Fibroblast of skin of right biceps (primary cell): ENCODE data around the gene C1QTNF6.
"Not testable (repeated sequence)": the region's sequence is repeated elsewhere in the genome, so short reads cannot be mapped to it uniquely, and the experiment has no call there.

Experiments
- DNase-seq: peaks from one replicate; pipeline ENCODE4 v3.0.0-alpha.2; 2013

C1QTNF6 gene

DNA sequence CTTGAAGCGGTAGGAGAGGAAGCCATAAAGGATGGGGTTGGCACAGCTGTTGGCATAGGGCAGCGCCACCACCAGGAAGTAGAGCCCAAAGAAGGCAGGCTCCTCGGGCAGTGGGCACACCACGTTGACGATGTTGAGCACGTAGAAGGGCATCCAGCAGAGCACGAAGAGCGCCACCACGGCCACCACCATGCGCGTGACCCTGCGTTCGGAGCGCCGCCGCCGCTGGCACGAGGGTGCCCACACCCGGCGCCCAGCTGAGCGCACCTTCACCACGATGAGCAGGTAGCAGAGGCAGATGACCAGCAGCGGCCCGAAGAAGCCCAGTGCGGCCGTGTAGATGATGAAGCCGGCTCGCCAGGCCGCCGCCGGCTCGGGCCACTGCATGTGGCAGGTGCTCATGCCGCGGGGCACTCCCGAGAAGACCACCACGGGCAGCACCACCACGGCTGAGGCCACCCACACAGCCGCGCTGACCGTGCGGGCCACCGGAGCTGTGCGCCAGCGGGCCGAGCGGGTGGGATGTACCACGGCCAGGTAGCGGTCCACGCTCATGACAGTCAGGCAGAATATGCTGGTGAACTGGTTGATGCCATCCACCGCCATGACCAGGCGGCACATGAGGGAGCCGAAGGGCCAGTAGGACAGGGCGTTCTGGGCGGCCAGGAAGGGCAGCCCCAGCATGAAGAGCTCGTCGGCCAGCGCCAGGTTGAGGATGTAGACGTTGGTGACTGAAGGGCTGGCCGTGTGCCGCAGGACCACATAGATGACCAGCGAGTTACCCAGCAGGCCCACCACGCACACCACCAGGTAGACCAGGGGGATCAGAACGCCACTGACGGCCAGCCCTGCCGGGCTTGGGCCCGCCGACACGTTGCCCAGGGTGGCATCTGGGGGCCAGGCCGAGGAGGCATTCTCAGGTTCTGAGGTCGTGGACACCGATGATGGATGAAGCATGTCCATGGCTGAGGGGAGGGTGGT is 19.1 kb upstream of the C1QTNF6 start:
- no peak for DNase-seq

DNA sequence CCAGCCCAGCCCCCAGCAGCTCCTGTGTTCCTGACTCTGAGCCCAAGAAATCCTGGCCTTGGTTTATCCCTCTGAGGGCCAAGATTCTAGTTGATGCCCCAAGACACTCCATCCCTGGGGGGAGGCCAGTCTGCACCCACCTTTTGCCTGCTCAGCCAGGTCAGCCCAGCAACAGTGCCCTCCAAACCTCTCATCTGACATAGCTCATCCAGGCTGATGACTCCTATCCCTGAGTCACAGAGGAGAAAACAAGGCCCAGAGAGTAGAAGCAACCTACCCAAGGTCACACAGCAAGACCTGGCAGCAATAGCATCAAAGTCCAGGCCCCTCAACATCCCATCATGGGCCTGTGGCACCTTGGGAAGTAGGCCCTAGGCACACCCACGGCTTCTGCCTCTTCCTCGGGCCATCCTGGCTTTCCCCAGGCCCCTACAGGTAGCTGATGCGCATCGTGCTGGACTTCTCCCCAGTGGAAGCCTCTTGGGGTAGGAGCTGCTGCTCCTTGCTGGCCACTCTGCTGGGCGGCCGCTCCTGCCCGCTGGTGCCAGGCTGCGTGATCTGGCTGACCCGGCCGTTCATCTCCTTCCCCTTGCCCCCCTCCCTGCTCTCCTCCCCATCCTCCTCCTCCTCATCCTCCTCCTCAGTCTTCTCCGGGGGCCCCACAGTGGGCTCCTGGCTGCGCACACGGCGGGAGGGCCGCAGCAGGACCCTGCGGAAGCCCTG is 18.2 kb upstream of the C1QTNF6 start:
- DNase-seq, result no peak

DNA sequence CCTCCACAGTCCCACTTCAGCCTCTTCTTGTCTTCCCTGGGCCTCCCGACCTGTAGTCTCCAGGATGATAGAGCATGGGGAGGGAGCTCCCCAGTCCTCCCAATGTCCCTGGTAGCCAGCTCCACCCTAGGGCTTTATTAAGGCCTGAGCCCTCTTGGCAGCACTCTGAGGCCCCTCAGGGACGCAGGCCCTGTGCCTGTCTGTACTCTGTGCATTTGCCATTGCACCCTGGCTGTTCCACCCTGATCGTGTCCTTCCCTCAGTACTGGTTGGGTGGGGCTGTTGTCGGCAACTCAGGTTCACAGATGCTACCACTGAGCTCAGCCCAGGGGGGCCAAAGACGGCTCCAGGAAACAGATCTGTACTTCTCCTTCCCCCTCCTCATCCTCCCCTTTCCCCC is 17.0 kb upstream of the C1QTNF6 start:
- no peak for DNase-seq

DNA sequence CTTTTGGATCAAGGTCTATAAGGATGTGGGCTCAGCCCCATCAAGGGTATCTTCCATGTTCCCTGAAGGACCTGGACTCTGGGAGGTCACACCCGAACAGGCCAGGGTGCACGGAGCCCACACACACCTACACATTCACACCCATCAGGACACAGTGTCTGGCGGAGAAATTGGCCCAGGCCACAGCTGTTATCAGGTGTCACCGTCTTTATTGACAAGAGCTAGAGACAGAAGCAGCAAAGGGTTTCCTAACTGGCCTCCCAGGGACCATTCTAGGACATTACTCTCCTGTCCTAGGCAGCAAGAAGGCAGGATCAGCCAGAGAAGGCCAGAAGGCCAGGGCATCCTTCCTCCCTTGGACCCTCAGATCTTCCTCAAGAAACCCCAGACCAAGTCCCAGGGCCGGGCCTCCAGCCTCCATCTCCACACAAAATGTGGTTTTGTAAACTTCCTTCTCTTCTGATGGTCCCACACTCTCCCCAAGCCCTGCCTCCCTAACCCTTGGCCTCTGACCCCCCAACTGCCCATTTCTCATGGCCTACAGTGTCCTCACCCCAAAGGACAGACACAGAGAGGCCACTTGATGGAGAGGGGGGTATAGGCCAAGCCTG is 16.1 kb upstream of the C1QTNF6 start:
- DNase-seq, result no peak

DNA sequence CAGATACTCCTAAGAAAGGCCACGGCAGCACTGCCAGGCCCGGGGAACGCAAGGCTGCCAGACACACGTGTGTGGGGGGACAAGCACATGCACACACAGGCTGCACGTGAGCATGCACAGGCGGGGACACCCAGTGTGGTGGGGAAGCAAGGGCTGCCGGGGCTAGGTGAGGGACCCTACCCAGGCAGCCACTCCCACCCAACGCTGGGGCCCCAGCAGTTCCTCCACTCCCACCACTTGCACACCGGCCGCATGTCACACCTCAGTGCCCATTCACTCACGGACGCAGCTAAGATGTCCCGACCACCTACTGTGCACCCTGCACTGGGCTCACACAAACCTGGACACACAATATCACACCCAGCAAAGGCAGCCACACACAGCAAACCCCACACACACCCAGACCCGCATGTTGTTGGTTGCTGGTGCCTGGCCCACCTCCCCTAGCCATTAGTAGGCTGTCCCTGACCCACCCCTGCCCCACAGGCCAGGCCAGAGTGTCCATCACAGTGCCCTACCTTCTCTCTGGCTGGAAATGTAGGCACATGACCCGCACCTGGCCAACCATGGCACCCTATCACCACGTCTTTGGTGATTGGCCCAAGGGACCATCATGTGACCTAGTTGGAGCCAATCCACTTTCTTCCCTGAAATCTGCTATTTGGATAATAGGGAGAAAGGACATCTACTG is 15.5 kb upstream of the C1QTNF6 start:
- DNase-seq, result no peak

DNA sequence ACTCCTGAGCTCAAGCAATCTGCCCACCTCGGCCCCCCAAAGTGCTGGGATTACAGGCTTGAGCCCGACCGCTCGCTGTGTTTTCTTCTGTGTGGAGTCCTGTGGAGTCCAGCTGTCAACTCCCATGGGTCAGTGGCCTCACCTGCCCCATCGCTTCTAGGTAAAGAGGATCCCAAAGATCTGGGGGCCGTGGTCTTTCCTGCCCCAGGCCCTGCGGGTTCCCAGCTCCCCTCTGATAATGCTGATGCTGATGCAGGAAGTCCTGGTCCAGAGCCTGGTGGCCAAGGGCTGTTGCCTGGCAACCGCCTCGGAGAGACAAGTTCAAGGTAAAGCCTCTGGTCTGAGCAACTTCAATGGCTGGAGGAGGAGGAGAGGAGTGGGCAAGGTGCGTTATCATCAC is 14.7 kb upstream of the C1QTNF6 start:
- no peak for DNase-seq

DNA sequence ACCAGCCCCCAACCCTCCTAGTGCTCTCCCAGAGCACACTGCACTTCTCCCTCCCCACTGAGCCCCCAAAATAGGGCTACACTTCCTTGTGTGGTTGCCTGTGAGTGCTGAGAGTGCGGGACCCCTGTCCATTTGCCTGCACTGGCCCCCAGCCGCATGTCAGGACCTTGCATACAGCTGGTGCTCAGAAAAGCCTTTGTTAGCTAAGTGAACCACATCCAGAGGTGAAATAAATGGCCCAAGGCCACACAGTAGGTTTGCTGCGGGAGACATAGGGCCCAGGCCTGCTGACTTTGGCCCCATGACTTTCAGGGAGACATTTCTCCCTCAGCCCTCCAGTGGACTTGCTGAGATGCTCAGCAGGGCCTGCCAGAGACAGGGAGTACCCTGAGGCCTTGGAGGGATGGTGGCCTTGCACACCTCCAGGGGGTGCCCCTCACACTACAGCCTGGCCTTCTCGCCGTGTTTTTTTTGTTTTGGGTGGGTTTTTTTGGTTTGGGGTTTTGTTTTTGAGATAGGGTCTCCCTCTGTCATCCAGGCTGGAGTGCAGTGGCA is 14.0 kb upstream of the C1QTNF6 start:
- DNase-seq, result no peak

DNA sequence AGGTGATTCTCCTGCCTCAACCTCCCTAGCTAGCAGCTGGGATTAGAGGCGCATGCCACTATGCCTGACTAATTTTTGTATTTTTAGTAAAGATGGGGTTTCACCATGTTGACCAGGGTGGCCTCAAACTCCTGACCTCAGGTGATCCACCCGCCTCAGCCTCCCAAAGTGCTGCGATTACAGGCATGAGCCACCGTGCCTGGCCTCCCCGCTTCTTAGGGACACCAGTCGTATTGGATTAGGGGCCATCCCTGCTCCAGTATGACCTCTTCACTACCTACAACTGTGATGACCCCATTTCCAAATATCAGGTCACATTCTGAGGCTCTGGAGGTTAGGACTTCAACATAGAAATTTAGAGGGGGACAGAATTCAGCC is 13.4 kb upstream of the C1QTNF6 start:
- DNase-seq, result not testable (repeated sequence)

DNA sequence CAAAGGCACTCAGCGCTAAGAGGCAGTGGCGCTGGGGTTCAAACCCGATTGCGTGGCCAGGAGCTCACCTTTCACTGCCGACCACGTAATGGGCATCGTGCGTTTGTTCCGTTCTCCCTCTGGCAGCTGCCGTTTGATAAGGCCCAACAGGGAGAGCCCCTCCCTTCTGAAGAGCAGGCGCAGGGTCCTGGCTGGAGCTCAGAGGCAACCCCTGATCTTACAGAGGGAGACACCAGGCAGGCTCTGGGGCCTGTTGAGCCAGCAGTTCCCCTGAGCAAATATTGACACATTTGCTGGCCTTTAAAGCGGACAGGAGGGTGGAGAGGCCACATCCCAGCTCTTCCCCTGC is 11.7 kb upstream of the C1QTNF6 start:
- no peak for DNase-seq

DNA sequence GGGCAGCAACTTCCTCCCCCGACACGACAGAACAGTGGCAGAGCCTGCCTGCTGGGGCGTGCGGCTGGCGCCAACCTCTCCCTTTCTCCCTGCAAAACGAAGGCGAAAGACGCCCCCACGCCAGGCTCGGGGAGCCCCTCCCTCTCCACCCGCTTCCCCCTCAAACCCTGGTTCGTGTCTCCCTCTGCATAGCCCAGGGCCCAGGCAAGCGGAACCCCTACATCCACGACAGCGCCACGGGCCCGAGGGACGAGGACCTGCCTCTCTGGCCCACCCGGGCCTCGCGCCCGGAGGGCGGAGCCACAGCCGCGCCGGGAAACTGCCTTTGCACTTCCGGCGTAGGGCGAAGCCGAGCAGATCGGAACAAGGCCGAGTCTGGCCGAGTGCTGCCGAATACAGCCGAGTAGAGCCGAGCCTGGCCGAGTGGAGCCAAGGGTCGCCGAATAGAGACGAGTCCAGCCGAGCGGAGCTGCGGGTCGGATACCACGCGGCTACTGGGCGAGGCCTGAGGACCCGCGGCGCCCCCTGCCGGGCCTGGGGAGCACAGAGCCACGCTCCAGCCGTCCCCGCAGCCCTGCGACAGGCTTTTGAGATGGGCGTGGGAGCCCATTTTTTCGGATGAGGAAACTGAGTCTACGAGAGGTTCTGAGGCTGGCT is 11.2 kb upstream of the C1QTNF6 start:
- DNase-seq, result peak; percentile 97

DNA sequence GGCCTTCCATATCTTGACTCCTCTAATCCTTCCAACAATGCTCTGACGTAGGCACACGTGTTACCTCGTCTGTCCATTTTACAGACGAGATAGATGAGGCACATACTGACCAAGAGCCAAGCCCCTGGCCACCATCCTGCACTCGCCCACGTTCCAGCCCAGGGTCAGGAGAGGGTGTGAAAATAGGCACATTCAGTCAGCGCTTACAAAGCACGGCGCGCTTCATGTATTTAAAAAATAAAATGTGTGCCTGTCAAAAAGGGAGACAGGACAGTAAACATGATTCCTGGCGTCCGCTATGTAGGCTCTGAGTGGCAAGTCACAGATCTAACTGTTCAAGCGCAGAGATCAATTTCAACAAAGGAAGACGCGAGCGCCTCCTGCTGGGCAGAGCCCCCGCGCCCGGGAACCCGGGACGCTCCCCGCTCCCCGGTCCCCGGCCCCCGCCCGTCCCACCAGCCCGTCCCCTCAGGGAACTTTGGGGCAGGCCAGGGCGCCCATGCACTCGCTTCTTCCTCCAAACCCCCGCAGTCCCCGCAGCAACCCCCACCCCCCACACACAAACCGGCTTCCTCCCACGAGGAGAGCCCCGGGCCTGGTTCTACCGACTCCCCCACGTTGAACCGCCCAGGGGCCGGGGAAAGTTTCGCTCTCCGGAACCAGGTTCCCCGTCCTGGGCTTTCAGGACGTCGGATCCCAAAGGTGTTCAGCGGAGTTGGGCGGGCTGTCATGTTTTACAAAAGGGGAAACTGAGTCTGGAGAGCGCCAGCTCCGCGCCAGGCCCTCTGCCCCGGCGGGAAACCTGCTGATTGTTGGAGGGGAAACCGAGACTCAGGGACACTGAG is 10.4 kb upstream of the C1QTNF6 start:
- peak; percentile 75 for DNase-seq

DNA sequence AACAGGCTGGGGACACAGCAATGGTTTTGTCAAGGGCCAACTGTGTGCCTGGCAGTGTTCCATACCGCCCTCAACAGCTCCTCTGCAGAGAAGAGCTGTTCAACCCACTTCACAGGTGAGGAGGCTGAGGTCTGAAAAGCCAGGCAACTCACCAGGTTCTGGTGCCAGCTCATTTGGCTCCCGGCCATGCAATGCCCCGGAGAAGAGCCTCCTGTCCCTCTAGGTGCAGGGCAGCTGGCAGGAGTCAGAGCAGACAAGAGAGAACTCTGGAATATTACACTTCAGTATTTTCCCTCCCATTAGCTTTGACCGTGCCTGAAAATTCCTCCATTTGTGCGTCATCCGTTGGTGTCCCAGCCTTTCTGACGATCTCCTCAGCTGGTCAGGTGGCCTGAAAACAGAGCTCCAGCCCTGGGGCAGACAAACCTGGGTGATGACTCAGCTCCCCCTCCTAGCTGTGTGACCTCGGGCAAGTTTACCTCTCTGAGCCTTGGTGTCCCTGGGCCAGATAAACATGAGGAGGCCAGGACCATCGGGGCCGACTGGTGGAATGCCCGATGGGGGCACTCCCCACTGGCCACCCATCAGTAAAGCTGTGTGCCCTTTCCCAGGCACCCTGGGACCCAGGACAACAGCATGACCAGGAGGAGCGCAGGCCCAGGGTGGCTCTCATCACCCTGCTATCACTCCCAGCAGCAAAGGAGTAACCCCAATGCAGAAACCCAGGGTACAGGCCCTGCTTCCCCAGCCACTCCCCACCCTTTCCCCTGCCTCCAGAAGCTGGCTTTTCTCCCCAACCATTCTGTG is 9.6 kb upstream of the C1QTNF6 start:
- peak; percentile 60 for DNase-seq

DNA sequence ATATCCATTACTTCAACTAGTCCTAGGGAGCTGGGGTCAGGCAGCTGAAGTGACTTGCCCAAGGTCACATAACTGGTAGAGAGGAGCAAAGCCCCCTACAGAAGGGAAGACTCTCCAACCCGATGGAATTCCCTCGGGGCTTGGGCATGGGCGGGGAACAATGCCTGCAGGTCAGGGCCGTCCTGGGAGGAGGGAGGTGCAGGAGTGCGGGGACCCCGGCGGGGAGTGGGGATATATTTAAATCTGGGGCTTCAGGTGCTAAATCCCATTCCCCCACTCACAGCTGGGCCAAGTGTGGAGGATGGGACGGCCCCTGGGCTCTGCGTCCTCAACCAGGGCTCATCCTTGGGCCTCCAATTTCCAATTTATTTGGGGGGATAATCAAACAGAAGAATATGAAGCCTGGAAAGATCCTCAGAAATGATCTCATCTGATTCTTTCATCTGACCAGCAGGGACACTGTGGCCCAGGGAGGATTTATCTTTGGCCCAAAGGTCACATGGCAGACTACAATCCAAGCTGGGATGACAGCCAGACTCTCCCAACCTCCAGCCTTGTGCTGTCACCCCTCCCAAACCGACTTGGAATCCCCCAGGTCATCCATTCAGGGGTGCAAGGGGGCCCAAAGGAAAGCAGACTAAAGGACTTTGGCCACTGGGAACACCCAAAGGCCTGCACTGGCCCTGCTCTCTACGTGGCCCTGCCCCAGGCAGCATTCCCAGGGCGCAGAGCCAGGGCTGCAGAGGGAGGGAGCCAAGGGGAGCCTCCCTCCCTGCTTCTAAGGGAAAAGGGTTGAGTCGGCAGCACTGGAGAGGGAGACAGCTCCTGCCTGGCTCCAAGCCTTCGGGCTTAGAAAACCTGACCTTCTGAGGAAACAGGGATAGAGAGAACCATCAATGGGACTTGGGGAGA is 8.7 kb upstream of the C1QTNF6 start:
- DNase-seq, result peak; percentile 75

DNA sequence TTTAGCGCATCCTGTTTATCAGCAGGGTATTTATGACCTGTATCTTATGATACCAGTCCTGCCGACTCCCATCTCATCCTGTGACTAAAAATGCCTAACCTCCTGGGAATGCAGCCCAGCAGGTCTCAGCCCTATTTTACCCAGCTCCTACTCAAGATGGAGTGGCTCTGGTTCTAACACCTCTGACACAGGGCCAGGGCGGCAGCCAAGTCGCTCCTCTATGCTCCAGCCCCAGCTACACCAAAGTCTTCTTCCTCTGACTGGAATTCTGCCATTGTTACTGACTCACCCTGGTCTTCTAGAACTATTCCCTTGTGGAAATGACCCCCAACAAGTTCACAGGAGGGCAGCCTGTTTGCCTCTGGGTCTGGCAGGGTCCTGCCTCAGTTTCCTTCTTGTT is 7.9 kb upstream of the C1QTNF6 start:
- DNase-seq, result peak; percentile 41

DNA sequence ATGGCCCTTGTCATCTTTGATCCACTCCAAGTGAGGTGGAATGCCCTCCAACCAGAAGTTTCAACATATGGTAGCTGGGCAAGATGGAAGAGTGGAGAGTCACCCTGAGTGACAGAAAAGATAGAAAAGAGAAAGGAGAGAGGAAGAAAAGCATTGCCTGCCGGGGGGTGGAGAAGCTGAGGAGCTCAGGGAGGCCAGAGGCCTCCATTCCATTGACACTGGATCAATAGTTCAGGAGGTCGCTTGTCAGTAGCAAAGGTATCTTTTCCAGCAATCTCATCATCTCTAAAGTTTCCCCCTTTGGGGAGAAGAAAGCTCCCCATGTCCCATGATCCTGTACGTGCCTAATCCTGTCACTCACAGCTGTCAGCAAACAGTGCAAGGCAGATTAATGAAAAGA is 6.7 kb upstream of the C1QTNF6 start:
- DNase-seq, result no peak

DNA sequence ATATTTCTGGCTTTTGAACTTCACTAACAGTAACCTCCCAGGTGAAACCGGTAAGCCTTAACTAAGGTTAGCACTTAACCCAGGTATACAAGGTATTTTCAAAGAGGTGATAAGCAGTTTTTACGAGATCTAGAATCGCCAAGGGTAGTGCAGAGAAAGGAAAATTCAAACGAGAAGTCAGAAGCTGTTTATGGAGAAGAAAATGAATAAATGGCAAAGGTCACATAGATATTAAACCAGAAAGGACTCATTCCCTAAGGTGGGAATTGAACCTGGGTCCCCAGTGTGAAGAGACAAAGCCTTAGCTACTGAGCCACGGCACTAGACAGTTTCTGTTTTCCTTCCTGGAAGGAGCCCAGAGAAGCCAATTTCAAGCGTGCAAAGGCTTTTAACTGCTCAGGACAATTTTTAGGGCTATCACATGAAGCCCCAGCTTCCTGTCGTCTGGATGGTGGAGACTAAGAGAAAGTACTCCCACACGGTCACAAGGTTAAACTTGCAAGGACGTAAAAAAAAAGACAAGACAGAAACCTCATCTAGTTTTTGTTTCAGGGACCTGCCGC is 5.7 kb upstream of the C1QTNF6 start:
- peak; percentile 48 for DNase-seq

DNA sequence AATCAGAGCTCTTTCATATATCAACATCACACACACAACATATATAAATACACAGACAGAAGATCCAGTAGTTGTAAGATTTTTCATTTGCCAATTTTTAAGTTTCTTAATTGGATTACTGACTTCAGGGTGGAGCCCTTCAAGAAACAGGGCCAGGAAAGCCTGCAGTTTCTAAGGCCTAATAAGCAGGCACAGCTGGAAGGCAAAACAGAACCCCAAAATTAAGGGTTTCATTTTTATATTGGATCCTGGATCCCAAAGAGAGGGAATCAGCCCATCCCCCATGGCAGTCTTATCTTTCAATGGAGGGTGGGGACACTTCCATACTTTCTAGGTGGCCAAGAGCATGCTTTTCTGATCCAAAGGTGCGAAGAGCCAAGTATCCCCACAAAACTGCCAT is 4.7 kb upstream of the C1QTNF6 start:
- DNase-seq, result no peak

DNA sequence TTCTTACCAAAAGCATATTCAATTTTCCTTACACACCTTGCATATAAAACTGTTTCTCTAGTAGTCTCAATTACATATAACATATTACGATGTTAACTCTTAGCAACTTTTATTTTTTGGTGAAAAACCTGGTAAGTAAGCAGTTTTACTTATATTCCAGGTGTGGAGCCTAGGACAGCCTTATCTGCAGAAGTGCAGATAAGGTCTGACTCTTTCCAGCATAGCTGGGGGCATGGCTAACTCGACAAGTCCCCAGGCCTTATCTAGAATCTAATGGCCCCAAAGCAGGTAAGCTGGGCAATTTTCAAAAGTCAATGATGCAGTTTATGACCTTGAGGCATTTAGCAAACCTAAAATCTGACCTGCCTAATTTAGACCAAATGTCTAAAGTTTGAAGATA is 4.2 kb upstream of the C1QTNF6 start:
- no peak for DNase-seq

DNA sequence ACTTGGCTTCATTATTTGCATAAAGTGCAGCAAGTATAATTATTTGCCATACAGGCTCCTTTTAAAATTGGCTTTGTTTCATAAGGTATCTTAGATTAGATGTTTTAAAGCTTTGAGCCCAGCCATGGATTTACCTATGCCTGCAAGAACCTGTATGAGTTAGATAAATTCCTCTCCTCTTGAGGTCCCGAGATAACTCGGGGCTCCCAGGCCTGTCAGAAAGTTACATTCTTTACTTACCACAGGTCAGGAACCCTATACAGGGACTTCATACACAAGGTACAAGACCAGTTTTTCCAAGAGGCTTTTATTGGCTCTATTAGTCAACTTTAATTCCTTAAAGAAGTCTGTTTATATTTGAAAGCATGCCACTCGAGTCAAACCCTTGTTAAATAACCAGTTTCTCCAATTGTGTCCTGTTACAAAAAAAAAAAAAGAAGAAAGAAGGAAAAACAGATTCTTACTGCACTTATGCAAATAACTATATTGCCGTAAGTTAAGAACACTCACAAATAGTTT is 2.3 kb upstream of the C1QTNF6 start:
- no peak for DNase-seq
